HepG2 (cell line): ENCODE results near the gene PPP1R14D. TPM values are rescaled to one million over a fixed set of nuclear protein-coding genes. Genes with fewer than 3 reads are reported as not detected.
A peak's percentile ranks its signal among the peaks of the same experiment; 100 is the strongest.

ENCODE experiments used
- AGO1 ChIP-seq: fragments of 200-400 bp; formaldehyde crosslinking; IDR thresholded peaks from 2 replicates; pipeline ENCODE4 v1.6.1; 2017; ENCODE audit warnings: mild to moderate bottlenecking, low read depth, low read length, moderate library complexity; ENCODE audit not compliant: poor library complexity, severe bottlenecking
- BCL3 ChIP-seq: sonication (generic); formaldehyde crosslinking; IDR thresholded peaks from 2 replicates; pipeline ENCODE4 v1.5.1; 2020; ENCODE audit warnings: mild to moderate bottlenecking, missing genetic modification reagents, moderate library complexity
- CBX5 ChIP-seq: sonication (generic); formaldehyde crosslinking; IDR thresholded peaks from 2 replicates; pipeline ENCODE4 v1.4.0; 2020; ENCODE audit warnings: missing genetic modification reagents, borderline replicate concordance
- EHMT2 ChIP-seq: fragments of 200-600 bp; sonication (generic); IDR thresholded peaks from 2 replicates; pipeline ENCODE4 v1.7.0; 2017; ENCODE audit warnings: antibody characterized with exemption, low read depth, low read length, borderline replicate concordance
- GABPA ChIP-seq, 2 experiments: IDR thresholded peaks; 2 replicates each; pipeline ENCODE4 v1.6.1; 2011 to 2016; ENCODE audit warnings: low read depth in 2 of 2, low read length in 1 of 2, missing biosample characterization in 1 of 2, missing genetic modification characterization in 1 of 2
- KDM2A ChIP-seq: sonication (generic); formaldehyde crosslinking; IDR thresholded peaks from 2 replicates; pipeline ENCODE4 v1.4.0; 2020; ENCODE audit warnings: low read depth, missing genetic modification reagents, borderline replicate concordance
- KLF9 ChIP-seq: IDR thresholded peaks from 2 replicates; pipeline ENCODE4 v1.6.1; 2016; ENCODE audit warnings: low read depth
- MED13 ChIP-seq: sonication (generic); formaldehyde crosslinking; IDR thresholded peaks from 2 replicates; pipeline ENCODE4 v1.5.0; 2020; ENCODE audit warnings: missing genetic modification reagents
- NFE2L2 ChIP-seq: fragments of 150-350 bp; IDR thresholded peaks from 2 replicates; pipeline ENCODE4 v1.6.1; 2014; ENCODE audit warnings: low read length
- NFRKB ChIP-seq: fragments of 450-650 bp; IDR thresholded peaks from 2 replicates; pipeline ENCODE4 v1.6.1; 2017
- NR2F2 ChIP-seq: IDR thresholded peaks from 2 replicates; pipeline ENCODE4 v1.6.1; 2012; ENCODE audit warnings: low read depth, inconsistent platforms, borderline replicate concordance
- RXRA ChIP-seq: sonication (generic); formaldehyde crosslinking; IDR thresholded peaks from 2 replicates; pipeline ENCODE4 v1.5.1; 2020; ENCODE audit warnings: missing genetic modification reagents
- SNAPC4 ChIP-seq: sonication (generic); formaldehyde crosslinking; IDR thresholded peaks from 2 replicates; pipeline ENCODE4 v1.4.0; 2020; ENCODE audit warnings: mild to moderate bottlenecking, missing genetic modification reagents
- TCF7L2 ChIP-seq: IDR thresholded peaks from 2 replicates; pipeline ENCODE4 v1.6.1; 2011; ENCODE audit warnings: mild to moderate bottlenecking, low read depth, low read length, moderate library complexity
- ZMAT3 ChIP-seq: sonication (generic); formaldehyde crosslinking; conservative IDR thresholded peaks from 2 replicates; pipeline ENCODE4 v1.7.0; 2021; ENCODE audit warnings: missing genetic modification reagents
- ZNF30 ChIP-seq: sonication (generic); formaldehyde crosslinking; IDR thresholded peaks from 2 replicates; pipeline ENCODE4 v1.5.0; 2020; ENCODE audit warnings: mild to moderate bottlenecking, missing genetic modification reagents
- ZNF331 ChIP-seq: sonication (generic); formaldehyde crosslinking; IDR thresholded peaks from 2 replicates; pipeline ENCODE4 v1.4.0; 2020; ENCODE audit warnings: missing genetic modification reagents
- ZNF33B ChIP-seq: sonication (generic); formaldehyde crosslinking; IDR thresholded peaks from 2 replicates; pipeline ENCODE4 v1.5.1; 2020; ENCODE audit warnings: mild to moderate bottlenecking, missing genetic modification reagents
- ZNF484 ChIP-seq: sonication (generic); formaldehyde crosslinking; IDR thresholded peaks from 2 replicates; pipeline ENCODE4 v1.5.1; 2020; ENCODE audit warnings: mild to moderate bottlenecking, low read depth, missing genetic modification reagents, borderline replicate concordance
- ZNF703 ChIP-seq: sonication (generic); formaldehyde crosslinking; IDR thresholded peaks from 2 replicates; pipeline ENCODE4 v1.5.1; 2020; ENCODE audit warnings: missing genetic modification reagents, mild to moderate bottlenecking, moderate library complexity, borderline replicate concordance
- ZNF709 ChIP-seq: sonication (generic); formaldehyde crosslinking; IDR thresholded peaks from 2 replicates; pipeline ENCODE4 v1.5.0; 2020; ENCODE audit warnings: mild to moderate bottlenecking, missing genetic modification reagents
- polyA plus RNA-seq, 8 experiments: library from polyadenylated mRNA; depleted of rRNA in 3 of 8; stranded (reverse) in 7 of 8; unstranded in 1 of 8; fragments of >200 nt; fragmentation: Illumina TruSeq in 4 of 8; extraction: Trizol in 4 of 8; gene quantifications; 2 replicates each; pipeline versions ENCODE4 v1.2.1 to v1.2.3, GENCODE V29; 2011 to 2016; ENCODE audit warnings: low read depth in 4 of 8, missing spikeins in 1 of 8, mixed read lengths in 1 of 8; ENCODE audit not compliant: insufficient read depth in 1 of 8
- total RNA-seq, 5 experiments: library from RNA; depleted of rRNA; stranded (reverse); fragments of >200 nt; fragmentation: Illumina TruSeq; extraction: Trizol; gene quantifications; 2 replicates each; pipeline ENCODE4 v1.2.3, GENCODE V29; 2016; ENCODE audit warnings: low read depth in 1 of 5
- TF ChIP-seq, protein P1 (sequence below): sonication (generic); formaldehyde crosslinking; IDR thresholded peaks from 2 replicates; pipeline ENCODE4 v1.5.1; 2020; ENCODE audit warnings: missing genetic modification reagents, mild to moderate bottlenecking, borderline replicate concordance
- TF ChIP-seq, protein P2 (sequence below): sonication (generic); formaldehyde crosslinking; IDR thresholded peaks from 2 replicates; pipeline ENCODE4 v1.5.0; 2020; ENCODE audit warnings: missing genetic modification reagents, mild to moderate bottlenecking, borderline replicate concordance

The PPP1R14D gene
- total and polyA plus RNA-seq, 2 of the 13 experiments (the other 11 are each of a cell fraction or from before 2014, with no cell fraction given): 0.53 to 0.55 TPM

GRCh38 chr15:40782609-40783227, 45.8 kb downstream of the PPP1R14D start (continued):
- TF ChIP-seq KLF9 (no peak), NFRKB (no peak), RXRA (peak; percentile 52; the same call in 1 of the 2 replicates), ZNF709 (CRISPR knock-in tag) (no peak), ZNF331 (CRISPR knock-in tag) (peak; percentile 83), ZNF30 (no peak), EHMT2 (no peak), NFE2L2 (no peak), ZNF33B (no peak), ZMAT3 (no peak), ZNF484 (CRISPR knock-in tag) (no peak), TCF7L2 (no peak), KDM2A (peak; percentile 70; the same call in 1 of the 2 replicates), MED13 (CRISPR knock-in tag) (peak; percentile 30; the same call in 1 of the 2 replicates), ZNF703 (CRISPR knock-in tag) (no peak), GABPA (IDR thresholded peaks at IDR 0.05; ENCODE audit: low read depth, low read length) (no peak), GABPA (CRISPR knock-in tag; IDR thresholded peaks at IDR 0.05; ENCODE audit: low read depth) (no peak), NR2F2 (no peak), BCL3 (CRISPR knock-in tag) (no peak), AGO1 (no peak), CBX5 (CRISPR knock-in tag) (peak; percentile 62; the same call in 1 of the 2 replicates), SNAPC4 (CRISPR knock-in tag) (no peak)
- TF ChIP-seq, protein P1, sequence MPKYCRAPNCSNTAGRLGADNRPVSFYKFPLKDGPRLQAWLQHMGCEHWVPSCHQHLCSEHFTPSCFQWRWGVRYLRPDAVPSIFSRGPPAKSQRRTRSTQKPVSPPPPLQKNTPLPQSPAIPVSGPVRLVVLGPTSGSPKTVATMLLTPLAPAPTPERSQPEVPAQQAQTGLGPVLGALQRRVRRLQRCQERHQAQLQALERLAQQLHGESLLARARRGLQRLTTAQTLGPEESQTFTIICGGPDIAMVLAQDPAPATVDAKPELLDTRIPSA (CRISPR knock-in tag): no peak
- TF ChIP-seq, protein P2, sequence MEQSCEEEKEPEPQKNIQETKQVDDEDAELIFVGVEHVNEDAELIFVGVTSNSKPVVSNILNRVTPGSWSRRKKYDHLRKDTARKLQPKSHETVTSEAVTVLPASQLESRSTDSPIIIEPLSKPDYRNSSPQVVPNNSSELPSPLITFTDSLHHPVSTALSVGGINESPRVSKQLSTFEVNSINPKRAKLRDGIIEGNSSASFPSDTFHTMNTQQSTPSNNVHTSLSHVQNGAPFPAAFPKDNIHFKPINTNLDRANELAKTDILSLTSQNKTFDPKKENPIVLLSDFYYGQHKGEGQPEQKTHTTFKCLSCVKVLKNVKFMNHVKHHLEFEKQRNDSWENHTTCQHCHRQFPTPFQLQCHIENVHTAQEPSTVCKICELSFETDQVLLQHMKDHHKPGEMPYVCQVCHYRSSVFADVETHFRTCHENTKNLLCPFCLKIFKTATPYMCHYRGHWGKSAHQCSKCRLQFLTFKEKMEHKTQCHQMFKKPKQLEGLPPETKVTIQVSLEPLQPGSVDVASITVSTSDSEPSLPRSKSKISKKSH (CRISPR knock-in tag): 0 out of 2 replicates have a peak, but pooled peaks have one; percentile 42
